SK-N-SH treated with all-trans-retinoic acid at 6 μM for 48 hours (cell line): ENCODE results near the gene LYPD4.

Experiments
- ATAC-seq: fragments of 200-7000 bp; cut with Tn5 transposase; 3 replicates; pipeline ENCODE4 v1.9.1; 2020; ENCODE audit warnings: mild to moderate bottlenecking, moderate library complexity
- ARNTL ChIP-seq: fragments of 450-650 bp; formaldehyde crosslinking; IDR thresholded peaks from 2 replicates; pipeline ENCODE4 v1.5.0; 2020; ENCODE audit warnings: low read depth, mild to moderate bottlenecking, moderate library complexity, borderline replicate concordance
- BACH2 ChIP-seq: fragments of 250-450 bp; sonication (Bioruptor Pico); IDR thresholded peaks from 2 replicates; pipeline ENCODE4 v1.9.0; 2021; ENCODE audit warnings: mild to moderate bottlenecking, borderline replicate concordance
- CSDC2 ChIP-seq: fragments of 250-450 bp; sonication (Bioruptor Pico); IDR thresholded peaks from 2 replicates; pipeline ENCODE4 v1.5.0; 2020; ENCODE audit warnings: mild to moderate bottlenecking, moderate library complexity
- CSRNP3 ChIP-seq: fragments of 250-450 bp; sonication (Bioruptor Pico); IDR thresholded peaks from 2 replicates; pipeline ENCODE4 v1.5.1; 2021; ENCODE audit warnings: mild to moderate bottlenecking, moderate library complexity
- ESRRG ChIP-seq: fragments of 250-450 bp; sonication (Bioruptor Pico); IDR thresholded peaks from 2 replicates; pipeline ENCODE4 v1.6.1; 2021; ENCODE audit warnings: mild to moderate bottlenecking
- GLIS3 ChIP-seq: fragments of 250-450 bp; sonication (Bioruptor Pico); IDR thresholded peaks from 2 replicates; pipeline ENCODE4 v1.5.0; 2020; ENCODE audit warnings: mild to moderate bottlenecking, moderate library complexity
- ISL1 ChIP-seq: fragments of 250-450 bp; sonication (Bioruptor Pico); IDR thresholded peaks from 2 replicates; pipeline ENCODE4 v2.1.2; 2022; ENCODE audit warnings: mild to moderate bottlenecking, moderate library complexity
- OSR1 ChIP-seq: fragments of 250-450 bp; sonication (Bioruptor Pico); IDR thresholded peaks from 2 replicates; pipeline ENCODE4 v1.8.0; 2022; ENCODE audit warnings: moderate library complexity, mild to moderate bottlenecking, inconsistent platforms
- PATZ1 ChIP-seq: fragments of 250-450 bp; sonication (Bioruptor Pico); IDR thresholded peaks from 2 replicates; pipeline ENCODE4 v1.8.0; 2020; ENCODE audit warnings: mild to moderate bottlenecking, moderate library complexity, borderline replicate concordance
- PPARA ChIP-seq: fragments of 250-450 bp; sonication (Bioruptor Pico); IDR thresholded peaks from 2 replicates; pipeline ENCODE4 v1.5.0; 2020; ENCODE audit warnings: mild to moderate bottlenecking, borderline replicate concordance
- RARB ChIP-seq: fragments of 250-450 bp; sonication (Bioruptor Pico); IDR thresholded peaks from 2 replicates; pipeline ENCODE4 v1.8.0; 2021; ENCODE audit warnings: mild to moderate bottlenecking, moderate library complexity
- SNAI2 ChIP-seq: fragments of 250-450 bp; sonication (Bioruptor Pico); IDR thresholded peaks from 2 replicates; pipeline ENCODE4 v1.5.0; 2020; ENCODE audit warnings: mild to moderate bottlenecking, moderate library complexity
- TCF4 ChIP-seq: fragments of 250-450 bp; sonication (Bioruptor Pico); IDR thresholded peaks from 2 replicates; pipeline ENCODE4 v1.8.0; 2021; ENCODE audit warnings: mild to moderate bottlenecking, moderate library complexity, borderline replicate concordance
- TOX ChIP-seq: fragments of 250-450 bp; sonication (Bioruptor Pico); IDR thresholded peaks from 2 replicates; pipeline ENCODE4 v1.8.0; 2021; ENCODE audit warnings: mild to moderate bottlenecking, moderate library complexity, borderline replicate concordance
- TSHZ2 ChIP-seq: fragments of 250-450 bp; sonication (Bioruptor Pico); IDR thresholded peaks from 2 replicates; pipeline ENCODE4 v1.5.0; 2020; ENCODE audit warnings: mild to moderate bottlenecking, moderate library complexity
- ZC3H10 ChIP-seq: fragments of 250-450 bp; sonication (Bioruptor Pico); IDR thresholded peaks from 2 replicates; pipeline ENCODE4 v1.5.1; 2021; ENCODE audit warnings: mild to moderate bottlenecking, moderate library complexity
- ZFP3 ChIP-seq: fragments of 250-450 bp; sonication (Bioruptor Pico); IDR thresholded peaks from 2 replicates; pipeline ENCODE4 v1.5.0; 2020; ENCODE audit warnings: mild to moderate bottlenecking, moderate library complexity
- ZFP30 ChIP-seq: fragments of 450-650 bp; formaldehyde crosslinking; IDR thresholded peaks from 2 replicates; pipeline ENCODE4 v1.5.0; 2022; ENCODE audit warnings: mild to moderate bottlenecking, moderate library complexity
- ZNF565 ChIP-seq: fragments of 450-650 bp; formaldehyde crosslinking; conservative IDR thresholded peaks from 2 replicates; pipeline ENCODE4 v1.5.0; 2020; ENCODE audit warnings: low read depth, mild to moderate bottlenecking, moderate library complexity
- ZNF70 ChIP-seq: fragments of 450-650 bp; formaldehyde crosslinking; IDR thresholded peaks from 2 replicates; pipeline ENCODE4 v1.5.0; 2020; ENCODE audit warnings: mild to moderate bottlenecking, moderate library complexity
- ZNF8 ChIP-seq: fragments of 450-650 bp; formaldehyde crosslinking; IDR thresholded peaks from 2 replicates; pipeline ENCODE4 v1.5.0; 2020; ENCODE audit warnings: mild to moderate bottlenecking, moderate library complexity
- TF ChIP-seq, protein P1 (sequence below): fragments of 250-450 bp; sonication (Bioruptor Pico); IDR thresholded peaks from 2 replicates; pipeline ENCODE4 v1.5.1; 2020; ENCODE audit warnings: low read depth, mild to moderate bottlenecking, moderate library complexity

LYPD4 gene

DNA sequence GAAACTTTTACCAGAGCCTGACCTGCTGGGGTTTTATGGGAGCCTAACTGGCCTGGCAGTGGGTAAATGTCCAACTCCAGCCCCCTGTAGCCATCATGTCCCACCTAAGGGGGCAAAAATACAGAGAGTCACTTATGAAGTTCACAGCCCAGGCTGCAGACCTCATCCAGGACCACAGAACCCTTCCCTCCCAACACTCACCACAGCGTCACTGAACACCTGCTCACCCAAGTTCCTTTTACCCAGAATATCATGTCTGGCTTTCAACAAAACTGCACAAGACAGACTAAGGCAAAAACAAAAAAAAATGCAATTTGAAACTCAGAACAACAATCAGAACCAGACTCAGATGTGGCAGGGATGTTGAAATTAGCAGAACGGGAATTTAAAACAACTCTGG is 41.7 kb downstream of the LYPD4 start (continued):
- no peak for TF ChIP-seq CSRNP3
- TF ChIP-seq ZC3H10 (CRISPR knock-in tag) = no peak
- no peak for TF ChIP-seq CSDC2
- TF ChIP-seq PATZ1 (CRISPR knock-in tag) = no peak
- TF ChIP-seq OSR1 (CRISPR knock-in tag) = no peak

GRCh38 chr19:41801792-41802211 is 42.7 kb downstream of the LYPD4 start:
- no peak for ATAC-seq
- TF ChIP-seq ZNF565 (CRISPR knock-in tag) (no peak), CSDC2 (no peak), ZFP30 (no peak), ZFP3 (CRISPR knock-in tag) (no peak), ZNF70 (CRISPR knock-in tag) (no peak)
- TF ChIP-seq, protein P1, sequence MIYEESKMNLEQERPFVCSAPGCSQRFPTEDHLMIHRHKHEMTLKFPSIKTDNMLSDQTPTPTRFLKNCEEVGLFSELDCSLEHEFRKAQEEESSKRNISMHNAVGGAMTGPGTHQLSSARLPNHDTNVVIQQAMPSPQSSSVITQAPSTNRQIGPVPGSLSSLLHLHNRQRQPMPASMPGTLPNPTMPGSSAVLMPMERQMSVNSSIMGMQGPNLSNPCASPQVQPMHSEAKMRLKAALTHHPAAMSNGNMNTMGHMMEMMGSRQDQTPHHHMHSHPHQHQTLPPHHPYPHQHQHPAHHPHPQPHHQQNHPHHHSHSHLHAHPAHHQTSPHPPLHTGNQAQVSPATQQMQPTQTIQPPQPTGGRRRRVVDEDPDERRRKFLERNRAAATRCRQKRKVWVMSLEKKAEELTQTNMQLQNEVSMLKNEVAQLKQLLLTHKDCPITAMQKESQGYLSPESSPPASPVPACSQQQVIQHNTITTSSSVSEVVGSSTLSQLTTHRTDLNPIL = no peak

GRCh38 chr19:41801031-41801430 is 43.5 kb downstream of the LYPD4 start:
- ATAC-seq = no peak
- TF ChIP-seq PPARA (CRISPR knock-in tag) = no peak
- TF ChIP-seq ZC3H10 (CRISPR knock-in tag) = no peak
- TF ChIP-seq ZNF565 (CRISPR knock-in tag) = no peak
- no peak for TF ChIP-seq BACH2 (CRISPR knock-in tag)
- TF ChIP-seq, protein P1 = no peak
- TF ChIP-seq ISL1 (CRISPR knock-in tag) = no peak
- TF ChIP-seq PATZ1 (CRISPR knock-in tag) = no peak
- TF ChIP-seq RARB (CRISPR knock-in tag) = no peak
- TF ChIP-seq GLIS3 = no peak
- TF ChIP-seq ZNF70 (CRISPR knock-in tag) = no peak
- no peak for TF ChIP-seq CSDC2
- no peak for TF ChIP-seq TOX (CRISPR knock-in tag)
- TF ChIP-seq CSRNP3 = no peak
- no peak for TF ChIP-seq TCF4 (CRISPR knock-in tag)
- TF ChIP-seq ESRRG = no peak
- no peak for TF ChIP-seq SNAI2 (CRISPR knock-in tag)
- no peak for TF ChIP-seq TSHZ2 (CRISPR knock-in tag)
- no peak for TF ChIP-seq ZFP30
- TF ChIP-seq ARNTL (CRISPR knock-in tag) = no peak
- no peak for TF ChIP-seq ZNF8
